ENCODE measurements around the gene DIPK2A.

DIPK2A gene, protein sequence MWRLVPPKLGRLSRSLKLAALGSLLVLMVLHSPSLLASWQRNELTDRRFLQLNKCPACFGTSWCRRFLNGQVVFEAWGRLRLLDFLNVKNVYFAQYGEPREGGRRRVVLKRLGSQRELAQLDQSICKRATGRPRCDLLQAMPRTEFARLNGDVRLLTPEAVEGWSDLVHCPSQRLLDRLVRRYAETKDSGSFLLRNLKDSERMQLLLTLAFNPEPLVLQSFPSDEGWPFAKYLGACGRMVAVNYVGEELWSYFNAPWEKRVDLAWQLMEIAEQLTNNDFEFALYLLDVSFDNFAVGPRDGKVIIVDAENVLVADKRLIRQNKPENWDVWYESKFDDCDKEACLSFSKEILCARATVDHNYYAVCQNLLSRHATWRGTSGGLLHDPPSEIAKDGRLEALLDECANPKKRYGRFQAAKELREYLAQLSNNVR

DNA sequence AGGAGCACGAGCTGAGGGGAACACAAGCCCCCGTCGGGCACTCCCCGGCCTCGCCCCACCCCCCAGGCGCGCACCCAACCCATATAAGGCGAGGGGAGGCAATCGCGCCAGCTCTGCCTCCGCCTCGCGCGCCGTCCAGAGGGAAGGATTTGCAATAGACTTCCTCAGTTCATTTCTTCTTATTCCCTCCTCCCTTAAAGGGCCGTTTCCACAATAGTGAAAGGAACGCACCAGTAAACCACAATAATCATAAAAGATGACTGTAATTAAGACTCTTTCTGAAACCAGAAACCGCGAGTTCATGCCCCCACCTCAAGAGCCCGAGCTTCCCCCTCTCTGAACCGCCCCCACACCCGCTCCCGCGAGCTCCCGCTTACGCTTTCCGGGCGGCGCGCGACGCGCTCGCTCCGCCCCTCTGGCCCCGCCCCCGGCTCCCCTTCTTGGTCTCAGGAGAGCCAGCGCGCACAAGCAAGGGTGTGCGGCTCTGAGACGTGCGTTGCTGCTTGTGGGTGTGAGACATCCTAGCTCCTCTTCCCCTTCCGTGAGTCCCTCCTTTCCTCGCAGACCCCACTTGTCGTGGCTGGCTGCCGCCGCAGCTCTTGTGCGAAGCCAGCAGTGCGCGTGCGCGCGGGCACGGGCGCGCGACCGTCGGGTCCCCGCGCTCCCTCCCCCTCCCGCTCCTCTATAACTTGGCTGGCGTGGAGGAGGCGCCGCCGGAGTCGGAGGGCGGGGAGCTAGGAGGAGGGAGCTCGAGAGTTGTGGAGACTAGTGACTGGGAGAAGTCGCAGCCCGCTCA lies at the start of gene DIPK2A:
TSS of gene DIPK2A (plus strand) at position 465 of the 796 bp plus-strand sequence. CDS start 510 bp downstream, outside the sequence.
- DNase-seq, result peak; percentile 96

DNA sequence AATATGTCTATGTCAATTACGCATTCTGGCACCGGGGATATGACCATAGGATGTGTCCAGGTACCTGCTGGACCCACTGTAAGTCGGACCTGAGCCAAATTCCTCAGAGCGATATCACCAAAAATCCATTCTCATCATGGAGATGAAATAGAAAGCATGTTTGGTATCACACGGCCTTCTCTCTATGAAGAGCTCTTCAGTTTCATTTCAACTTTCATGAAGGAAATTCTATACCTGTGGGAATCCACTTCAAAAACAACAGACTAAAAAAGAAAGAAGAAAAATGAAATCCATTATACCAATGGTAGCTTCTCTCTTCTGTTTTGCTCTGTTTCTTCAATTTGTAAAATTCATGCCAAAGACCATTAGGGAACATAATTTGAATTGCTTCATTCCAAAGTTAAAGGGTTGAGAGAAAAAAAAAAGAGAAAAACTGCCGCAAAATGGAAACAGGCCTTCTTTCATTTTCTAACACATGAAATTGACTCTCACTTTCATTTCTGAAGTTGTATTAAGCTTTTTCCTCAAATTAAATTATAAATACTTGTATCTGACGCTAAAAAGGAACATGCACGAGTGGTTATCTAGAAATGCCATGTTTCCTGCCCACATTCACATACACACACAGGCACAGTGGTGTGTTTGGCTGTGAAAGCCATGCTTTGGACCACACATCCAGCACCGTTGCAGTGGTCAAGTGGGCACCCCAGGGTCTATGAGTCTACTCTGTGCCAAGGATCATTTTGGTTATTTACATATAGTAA lies 46.9 kb upstream of the DIPK2A start:
- DNase-seq, result no peak

- DNase-seq, result no peak
Measured at GRCh38 chr3:143928056-143928455, 43.6 kb upstream of the DIPK2A start.

GRCh38 chr3:143928541-143929255 lies 42.9 kb upstream of the DIPK2A start:
- no peak for DNase-seq

DNA sequence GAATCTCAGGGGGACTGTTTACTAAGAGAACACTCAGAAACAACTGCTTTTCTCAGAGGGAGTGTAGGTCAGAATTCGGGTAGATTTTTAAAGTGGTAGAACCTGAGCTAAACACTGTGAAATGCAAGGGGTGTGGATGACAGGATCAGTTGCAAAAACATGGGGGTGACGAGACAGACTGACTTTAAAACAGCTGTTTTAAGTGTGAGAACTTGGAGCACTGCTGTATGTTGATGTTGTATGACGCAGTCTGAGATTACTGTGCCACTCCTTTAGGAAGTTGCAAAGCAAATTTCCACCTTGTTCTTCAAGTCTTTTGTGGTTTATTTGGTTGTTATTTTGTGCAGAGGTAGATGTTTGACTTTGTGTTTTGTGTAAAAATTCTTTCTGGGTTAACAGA lies 36.8 kb upstream of the DIPK2A start:
- no peak for DNase-seq

GRCh38 chr3:143935678-143936077 lies 35.9 kb upstream of the DIPK2A start:
- DNase-seq, result no peak

DNA sequence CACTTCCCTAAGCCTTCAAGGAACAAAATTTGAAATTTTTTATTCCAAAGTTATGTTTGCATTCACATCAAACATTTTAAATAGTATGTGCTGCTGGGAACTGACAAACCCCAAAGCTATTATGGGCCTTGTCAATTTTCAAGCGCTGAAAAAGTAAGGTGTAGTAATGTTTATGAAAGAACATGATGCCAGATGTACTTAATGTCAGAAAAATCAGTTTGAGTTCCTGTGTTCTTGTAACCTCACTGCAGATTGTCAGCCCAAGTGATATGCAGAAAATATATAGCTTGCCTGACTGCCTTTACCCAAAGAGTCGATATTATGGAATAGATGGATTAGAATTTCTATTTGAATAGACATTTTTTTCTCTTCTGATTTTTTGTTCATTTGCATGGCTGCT lies 20.8 kb upstream of the DIPK2A start:
- DNase-seq, result no peak

GRCh38 chr3:143951351-143951971 lies 20.2 kb upstream of the DIPK2A start:
- peak; percentile 49 for DNase-seq

- DNase-seq, result peak; percentile 27
Measured at GRCh38 chr3:143952569-143953072, 19.0 kb upstream of the DIPK2A start.

GRCh38 chr3:143955113-143955512 lies 16.5 kb upstream of the DIPK2A start:
- no peak for DNase-seq

- DNase-seq, result no peak
Measured at GRCh38 chr3:143956838-143957237, 14.8 kb upstream of the DIPK2A start.

- no peak for DNase-seq
Measured at GRCh38 chr3:143957453-143957852, 14.2 kb upstream of the DIPK2A start.

DNA sequence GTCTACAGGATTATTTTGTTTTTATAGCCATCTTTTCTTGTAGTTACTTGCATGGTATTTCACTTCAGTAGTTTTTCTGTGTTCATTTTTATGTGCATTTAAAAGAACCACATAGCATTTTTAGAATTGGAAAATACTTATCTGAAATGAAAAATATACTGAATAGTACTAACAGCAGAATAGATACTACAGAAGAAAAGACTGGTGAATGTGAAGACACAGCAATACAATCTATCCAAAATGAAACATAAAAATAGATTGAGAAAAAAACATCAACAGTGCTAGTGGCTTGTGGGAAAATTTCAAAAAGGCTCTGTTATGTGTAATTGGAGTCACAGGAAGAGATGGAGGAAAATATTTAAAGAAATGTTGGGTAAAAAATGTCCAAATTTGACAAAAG lies 12.7 kb upstream of the DIPK2A start:
- DNase-seq, result no peak

DNA sequence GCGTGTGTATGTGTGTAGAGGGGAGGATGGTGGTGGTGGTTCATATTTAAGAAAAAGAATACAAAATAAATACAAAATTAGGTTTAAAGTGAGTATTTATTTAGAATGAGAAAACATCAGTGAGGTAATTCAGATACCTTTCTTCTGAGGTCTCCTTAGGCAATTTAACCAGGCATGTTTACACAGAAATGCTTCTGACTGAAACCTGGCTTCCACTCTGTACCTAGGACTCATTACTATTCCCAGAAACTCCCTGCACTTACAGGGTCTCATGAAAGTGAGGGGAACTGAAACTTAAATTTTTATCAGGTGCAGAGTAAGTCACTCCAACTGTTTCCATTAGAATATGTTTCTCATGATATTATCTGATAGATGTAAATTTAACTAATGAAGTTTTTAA lies 10.3 kb upstream of the DIPK2A start:
- no peak for DNase-seq

GRCh38 chr3:143963946-143964345 lies 7.7 kb upstream of the DIPK2A start:
- no peak for DNase-seq

- DNase-seq, result peak; percentile 67
Measured at GRCh38 chr3:143970773-143971358, 757 bp upstream of the DIPK2A start.

DNA sequence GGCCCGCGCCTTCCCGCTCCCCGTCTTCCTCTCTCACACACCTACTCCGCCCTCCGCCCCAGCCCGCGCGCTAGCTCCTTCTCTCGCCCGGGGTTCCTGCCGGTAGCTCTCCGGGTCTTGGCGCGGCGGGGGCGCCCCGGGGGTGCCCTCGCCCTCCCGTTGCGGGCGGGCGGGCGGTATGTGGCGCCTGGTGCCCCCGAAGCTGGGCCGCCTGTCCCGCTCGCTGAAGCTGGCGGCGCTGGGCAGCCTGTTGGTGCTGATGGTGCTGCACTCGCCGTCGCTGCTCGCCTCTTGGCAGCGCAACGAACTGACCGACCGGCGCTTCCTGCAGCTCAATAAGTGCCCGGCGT lies 507 bp downstream of the DIPK2A start:
- DNase-seq, result no peak

GRCh38 chr3:143972505-143973258 lies 1.1 kb downstream of the DIPK2A start:
- DNase-seq, result peak; percentile 87

DNA sequence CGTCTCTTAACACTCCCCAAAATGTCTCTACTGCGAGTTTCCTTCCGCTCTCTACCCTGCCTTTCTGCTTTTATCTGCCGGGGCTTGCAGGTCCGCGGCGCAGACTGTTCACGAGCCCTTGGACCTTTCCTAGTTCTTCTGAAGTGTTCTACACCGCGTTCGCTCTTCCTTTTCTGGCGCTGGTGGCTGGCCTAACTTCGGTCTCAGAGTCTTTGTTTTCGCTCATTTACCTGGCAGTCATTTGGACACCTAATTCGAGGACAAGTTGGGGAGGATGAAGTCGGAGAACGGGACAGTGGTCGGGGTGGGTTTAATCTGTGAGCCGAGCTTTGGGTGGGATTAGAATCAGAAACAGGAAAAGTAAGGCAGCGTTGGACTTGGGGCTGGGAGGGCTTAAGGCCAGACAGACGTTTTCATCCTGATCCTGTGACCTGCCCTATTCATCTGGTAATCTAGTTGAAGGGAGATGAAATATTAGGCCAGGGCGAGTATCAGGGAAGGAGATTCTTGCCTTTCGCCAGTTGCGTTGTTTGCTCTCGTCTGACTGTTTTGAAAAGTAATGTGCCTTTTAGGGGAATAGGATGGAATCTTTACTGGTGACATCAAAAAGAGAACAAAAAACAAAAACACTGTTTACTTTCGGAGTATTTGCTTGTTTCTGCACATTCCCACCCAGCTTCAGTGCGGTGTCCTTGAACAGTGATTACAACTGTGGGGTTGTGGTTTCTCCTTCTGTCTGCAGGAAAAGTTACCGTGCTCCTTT lies 1.8 kb downstream of the DIPK2A start:
- peak; percentile 27 for DNase-seq
